Urothelium cell line (cell line): ENCODE data around the gene ZNF317.
A peak's percentile ranks its signal among the peaks of the same experiment; 100 is the strongest.
"Not testable (repeated sequence)": the region's sequence is repeated elsewhere in the genome, so short reads cannot be mapped to it uniquely, and the experiment has no call there.

ENCODE experiments used
- DNase-seq: peaks from one replicate; pipeline ENCODE4 v3.0.0; 2011; ENCODE audit warnings: low spot score, mixed read lengths
- FAIRE-seq: peaks from 2 replicates; lab custom pipeline; 2011; peaks lifted over from hg19 to GRCh38; lab: Jason Lieb, UNC

Gene ZNF317

DNA sequence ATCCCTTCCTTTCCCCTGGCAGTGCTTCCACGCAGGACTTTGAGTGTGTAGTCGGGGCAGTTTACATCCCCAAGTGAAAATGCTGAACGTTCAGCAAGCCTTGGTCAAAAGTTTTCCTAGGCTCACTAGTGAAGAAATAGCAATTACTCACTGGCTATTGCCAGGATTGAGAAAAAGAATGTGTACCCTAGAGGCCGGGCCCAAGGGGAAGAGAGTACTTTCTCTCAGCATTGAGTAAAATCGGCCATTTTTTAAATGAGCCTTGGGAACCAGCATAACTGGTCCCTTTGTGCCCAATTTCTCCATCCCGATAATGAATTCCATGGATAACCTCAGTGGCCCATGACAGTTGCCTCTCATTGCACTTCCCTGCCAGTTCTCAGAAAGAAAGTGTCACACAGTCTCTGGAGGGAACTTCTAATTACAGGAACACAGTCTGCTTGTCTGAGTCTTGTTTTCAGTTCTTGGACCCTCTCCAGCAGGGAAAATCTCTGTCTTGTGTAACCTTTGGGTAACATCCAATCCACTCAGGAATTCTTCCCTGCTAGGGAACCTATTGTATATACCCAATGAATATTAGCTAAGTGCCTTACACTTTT lies 31.3 kb downstream of the ZNF317 start:
- DNase-seq (no peak), FAIRE-seq (no peak)

DNA sequence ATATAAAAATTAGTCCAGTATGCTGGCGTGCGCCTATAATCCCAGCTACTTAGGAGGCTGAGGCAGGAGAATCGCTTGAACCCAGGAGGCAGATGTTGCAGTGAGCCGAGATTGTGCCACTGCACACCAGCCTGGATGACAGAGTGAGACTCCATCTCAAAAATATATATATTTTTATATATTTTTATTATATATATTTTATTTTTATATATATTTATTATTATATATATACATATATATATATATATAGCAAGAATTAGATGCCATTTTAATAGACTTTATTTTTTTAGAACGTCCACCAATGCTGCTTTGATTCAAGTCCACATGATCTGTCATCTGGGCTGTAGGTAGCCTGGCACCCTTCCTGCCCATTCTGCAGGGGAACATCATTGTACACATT lies 35.1 kb downstream of the ZNF317 start:
- no peak for FAIRE-seq

GRCh38 chr19:9178901-9179300 lies 38.7 kb downstream of the ZNF317 start, which contains the start of gene OR7D2:
TSS of gene OR7D2 (plus strand) at chr19:9178979. CDS start at chr19:9185782, 6,803 bp downstream.
- no peak for FAIRE-seq
- peak; percentile 11 for DNase-seq

More for the DNA sequence above, 35.1 kb downstream of the ZNF317 start:
- no peak for DNase-seq

- FAIRE-seq = no peak
- no peak for DNase-seq
Measured at GRCh38 chr19:9183000-9183399, 42.8 kb downstream of the ZNF317 start.

GRCh38 chr19:9187191-9187590 lies 47.0 kb downstream of the ZNF317 start:
- FAIRE-seq = no peak
- DNase-seq = no peak

GRCh38 chr19:9189535-9189934 lies 49.3 kb downstream of the ZNF317 start:
- FAIRE-seq = no peak
- DNase-seq = no peak

- DNase-seq = not testable (repeated sequence)
Measured at GRCh38 chr19:9198044-9198443, 57.8 kb downstream of the ZNF317 start.

GRCh38 chr19:9205501-9206113 lies 65.4 kb downstream of the ZNF317 start:
- FAIRE-seq = no peak

More at GRCh38 chr19:9198044-9198443, 57.8 kb downstream of the ZNF317 start:
- FAIRE-seq = not testable (repeated sequence)

More at GRCh38 chr19:9205501-9206113, 65.4 kb downstream of the ZNF317 start:
- DNase-seq = peak; percentile 39
